ENCODE results near the gene DTNA.
A peak's percentile ranks its signal among the peaks of the same experiment; 100 is the strongest.

The DTNA gene

DNA sequence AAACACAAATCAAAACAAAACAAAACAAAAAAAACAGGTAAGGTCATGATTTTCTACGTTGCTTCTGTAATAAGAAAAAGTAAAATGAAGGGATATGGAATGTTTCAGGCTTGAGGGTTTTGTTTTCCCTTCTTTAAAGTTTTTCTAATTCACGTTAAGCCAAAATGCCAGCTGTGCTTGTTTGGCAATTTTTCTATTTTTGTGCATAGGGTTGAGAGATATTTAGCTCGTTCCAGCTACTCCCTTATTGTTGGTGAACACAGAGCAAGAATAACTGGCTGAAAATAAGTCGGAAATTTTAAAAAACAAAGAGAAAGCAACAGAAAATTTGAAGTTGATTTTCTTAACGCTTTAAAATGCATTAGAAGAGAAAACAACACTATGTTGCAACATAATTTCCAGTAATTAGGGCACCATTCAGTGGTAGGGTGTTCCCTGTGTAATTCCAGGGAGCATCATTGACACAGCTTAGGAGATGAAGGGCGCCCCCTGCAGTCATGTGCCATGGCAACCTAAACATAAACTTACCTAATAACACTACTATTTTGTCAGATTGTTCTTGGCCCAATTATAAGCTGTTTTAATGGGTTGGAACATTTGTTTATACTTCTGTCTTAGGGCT, 99.5 kb downstream of the DTNA start:
- DNase-seq, result peak; percentile 32

DNA sequence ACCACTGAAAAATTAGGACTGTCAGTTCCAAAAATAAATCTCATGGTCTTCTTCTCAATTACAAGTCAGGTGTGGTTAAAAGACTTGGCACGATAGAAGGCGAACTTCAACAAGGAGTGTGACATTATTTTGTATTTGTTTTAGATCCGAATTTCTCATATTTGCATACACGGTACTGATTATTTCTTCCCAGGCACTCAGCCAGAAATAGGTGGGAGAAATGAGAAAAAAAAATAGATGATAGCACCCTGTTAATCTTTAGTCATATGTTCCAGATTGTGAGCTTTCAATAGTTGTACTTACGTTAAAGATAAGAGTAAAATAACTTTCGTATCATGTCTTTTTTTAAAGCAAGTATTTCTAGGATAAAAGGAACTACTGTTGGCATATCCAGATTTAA, 106.1 kb downstream of the DTNA start:
- DNase-seq, result no peak

DNA sequence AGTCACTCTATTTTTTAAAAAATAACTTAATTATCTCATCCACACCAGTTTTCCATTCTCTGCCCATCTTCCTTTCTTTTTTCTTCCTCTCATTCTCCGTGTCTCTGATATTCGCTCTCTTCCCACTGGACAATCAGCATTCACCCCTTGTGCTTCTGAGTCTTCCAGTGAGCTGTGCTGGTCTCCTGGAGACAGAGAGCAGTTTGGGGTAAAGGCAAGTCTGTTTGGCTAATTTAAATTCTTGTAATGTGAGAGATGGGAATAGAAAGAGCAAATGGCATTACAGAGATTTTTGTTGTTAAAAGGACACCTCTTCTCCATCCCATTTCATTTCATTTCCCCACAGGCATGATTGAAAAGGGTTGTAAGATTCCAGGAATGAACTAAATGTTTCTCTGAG, 107.5 kb downstream of the DTNA start:
- no peak for DNase-seq

DNA sequence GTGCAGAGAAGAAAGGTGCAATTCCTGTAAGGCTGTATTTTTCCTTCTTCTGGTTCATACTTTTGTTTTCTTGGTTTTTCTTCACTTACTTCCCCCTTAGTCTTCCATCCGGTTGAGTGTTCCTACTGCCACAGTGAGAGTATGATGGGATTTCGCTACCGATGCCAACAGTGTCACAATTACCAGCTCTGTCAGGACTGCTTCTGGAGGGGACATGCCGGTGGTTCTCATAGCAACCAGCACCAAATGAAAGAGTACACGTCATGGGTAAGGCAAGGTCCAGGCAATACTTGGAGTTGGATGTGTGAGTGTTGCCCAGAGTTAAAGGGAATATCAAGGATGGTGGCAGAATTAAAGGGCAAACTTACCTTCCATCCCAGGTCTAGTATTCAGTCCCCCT, 108.0 kb downstream of the DTNA start:
- DNase-seq, result no peak

DNA sequence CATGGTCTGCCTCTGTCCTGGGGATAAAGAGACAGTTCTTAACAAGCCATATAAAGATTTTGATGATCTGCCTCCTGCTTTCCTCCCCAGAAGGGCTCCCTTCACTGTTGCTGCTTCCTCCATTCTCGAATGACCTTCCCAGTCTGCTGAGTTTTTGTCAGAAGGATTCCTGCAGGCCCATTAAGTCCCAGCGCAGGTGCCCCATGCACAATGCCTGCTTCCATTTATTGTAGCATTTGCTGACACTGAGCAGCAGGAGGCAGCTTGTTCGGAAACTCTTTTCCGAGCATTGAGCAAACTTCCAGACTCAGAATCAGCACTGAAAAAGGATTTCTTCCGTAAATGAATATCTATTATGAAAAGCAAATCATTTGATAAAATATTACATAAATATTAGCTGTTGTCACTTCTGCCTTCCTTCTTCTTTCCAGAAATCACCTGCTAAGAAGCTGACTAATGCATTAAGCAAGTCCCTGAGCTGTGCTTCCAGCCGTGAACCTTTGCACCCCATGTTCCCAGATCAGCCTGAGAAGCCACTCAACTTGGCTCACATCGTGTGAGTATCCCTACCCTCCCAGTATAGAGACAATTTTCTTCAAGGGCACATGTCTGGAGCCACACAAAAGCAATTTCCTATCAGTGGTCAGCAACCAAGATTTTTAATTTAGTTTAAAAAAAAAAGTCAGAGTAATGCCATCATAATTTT, 110.4 kb downstream of the DTNA start:
- no peak for DNase-seq

DNA sequence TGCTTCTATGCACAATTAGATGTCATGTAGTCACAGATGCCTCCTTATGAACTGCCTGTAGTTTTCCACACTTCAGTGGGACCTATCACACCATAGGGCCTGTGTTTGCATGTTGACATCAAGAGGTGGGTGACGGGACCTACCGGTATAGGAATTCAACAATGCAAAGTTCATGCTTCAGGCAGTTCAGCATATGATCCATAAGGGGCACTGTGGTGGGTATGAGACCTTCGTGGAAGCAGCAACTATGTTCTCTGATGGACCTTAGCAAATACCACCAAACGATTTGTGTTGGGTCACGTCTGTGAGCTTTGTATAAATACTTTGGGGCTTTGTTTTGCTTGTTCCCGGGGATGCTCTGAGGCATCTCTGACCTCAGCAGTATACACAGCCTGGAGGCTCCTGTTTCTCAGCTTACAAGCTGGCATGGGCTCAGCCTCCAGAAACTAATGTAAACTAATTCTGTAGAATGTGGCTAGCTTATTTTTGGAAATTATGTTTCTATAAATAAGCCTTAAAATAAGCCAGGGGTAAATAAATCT, 111.6 kb downstream of the DTNA start:
- DNase-seq, result no peak

DNA sequence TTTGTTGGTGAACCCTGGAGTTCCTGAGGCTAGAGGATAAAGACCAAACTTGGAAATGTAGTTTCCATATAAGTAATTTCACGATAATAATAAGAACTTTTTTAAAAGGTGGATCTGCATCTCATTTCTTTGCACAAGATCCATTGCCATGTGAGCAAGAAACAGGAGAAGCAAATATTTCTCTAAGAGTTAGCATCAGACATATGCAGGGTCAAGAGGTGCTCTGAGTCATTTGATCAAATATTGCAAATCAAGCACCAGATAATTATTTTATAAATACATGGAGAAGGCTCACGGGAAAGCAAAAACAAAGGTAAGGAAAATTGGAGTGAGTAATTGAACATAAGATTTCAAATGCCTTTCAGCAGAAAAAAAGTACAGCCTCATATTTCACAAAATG, 118.0 kb downstream of the DTNA start:
- DNase-seq, result no peak

DNA sequence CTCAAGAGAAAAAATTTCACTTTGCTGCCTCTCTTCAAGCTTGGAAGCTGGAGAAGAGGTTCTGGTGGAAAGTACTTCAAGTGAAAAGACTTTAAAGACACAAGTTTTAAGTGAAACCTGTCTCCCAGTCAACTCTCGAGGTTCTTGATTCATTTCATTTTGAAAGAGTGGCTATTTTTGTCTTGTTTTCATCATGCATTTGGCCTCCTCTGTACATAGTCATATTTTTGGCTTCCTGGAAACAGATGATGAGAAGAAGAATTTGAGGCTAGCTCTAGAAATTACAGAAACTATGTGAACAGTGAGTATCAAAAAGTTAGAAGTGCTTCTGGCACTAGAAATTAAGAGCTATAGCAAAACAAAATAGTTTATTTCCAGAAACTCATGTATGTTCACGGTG, 124.8 kb downstream of the DTNA start:
- DNase-seq, result no peak

DNA sequence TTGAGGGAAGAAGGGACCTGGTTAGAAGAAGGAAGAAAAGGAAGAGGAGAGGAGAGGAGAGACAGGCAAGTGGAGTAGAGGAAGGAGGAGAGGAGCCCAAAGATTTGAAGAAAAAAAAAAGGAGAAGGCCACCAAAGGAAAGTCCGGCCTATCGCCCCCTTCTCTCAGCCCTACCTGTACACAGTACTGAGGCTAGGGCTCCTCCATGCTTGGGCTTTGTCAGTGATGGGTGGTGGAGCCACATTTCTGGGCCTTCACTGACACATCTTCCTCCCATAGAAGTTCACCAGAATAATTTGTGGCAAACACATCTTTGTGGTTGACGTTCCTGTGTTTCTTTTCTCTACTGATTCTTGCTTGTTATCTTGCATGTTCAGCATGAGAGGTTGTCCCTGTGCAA, 125.4 kb downstream of the DTNA start:
- DNase-seq, result no peak

DNA sequence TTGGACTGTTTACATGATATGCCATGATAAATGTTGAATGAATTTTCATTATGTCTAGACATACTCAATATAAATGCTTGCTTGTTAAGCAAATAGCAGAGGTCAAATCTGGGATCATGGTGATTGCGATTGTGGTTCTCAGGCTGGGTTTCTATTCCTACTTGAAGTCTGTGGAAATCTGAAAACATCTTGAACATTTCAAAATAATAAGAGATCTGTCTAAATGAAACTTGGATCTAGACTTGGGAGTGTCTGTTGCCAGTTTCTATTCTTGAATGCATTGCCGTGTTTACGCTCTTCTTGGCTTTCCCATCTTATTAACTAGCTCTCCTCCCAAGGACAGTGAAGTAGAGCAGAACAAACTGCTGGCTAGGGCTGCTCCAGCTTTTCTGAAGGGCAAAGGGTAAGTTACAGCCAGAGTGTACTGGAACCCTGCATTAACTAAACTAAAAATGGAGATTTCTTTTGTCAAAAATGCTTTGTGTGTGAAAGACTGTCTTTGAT, 127.7 kb downstream of the DTNA start:
- no peak for DNase-seq

DNA sequence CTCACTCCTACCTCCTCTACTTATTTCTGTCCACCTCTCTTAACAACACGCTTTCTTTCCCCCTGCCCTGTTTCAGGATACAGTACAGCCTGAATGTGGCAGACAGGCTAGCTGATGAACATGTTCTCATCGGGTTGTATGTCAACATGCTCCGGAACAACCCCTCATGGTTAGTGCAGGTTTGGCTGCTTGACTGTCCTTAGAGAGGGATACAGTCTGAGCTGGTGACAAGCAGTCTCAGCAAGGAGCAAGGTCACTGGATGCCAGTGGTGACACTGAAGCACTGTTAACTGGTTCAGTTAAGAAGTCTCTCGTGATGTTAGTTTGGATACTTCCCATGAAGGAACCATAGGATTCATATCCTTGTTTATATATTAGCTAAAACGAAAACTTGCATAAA, 128.6 kb downstream of the DTNA start:
- no peak for DNase-seq

DNA sequence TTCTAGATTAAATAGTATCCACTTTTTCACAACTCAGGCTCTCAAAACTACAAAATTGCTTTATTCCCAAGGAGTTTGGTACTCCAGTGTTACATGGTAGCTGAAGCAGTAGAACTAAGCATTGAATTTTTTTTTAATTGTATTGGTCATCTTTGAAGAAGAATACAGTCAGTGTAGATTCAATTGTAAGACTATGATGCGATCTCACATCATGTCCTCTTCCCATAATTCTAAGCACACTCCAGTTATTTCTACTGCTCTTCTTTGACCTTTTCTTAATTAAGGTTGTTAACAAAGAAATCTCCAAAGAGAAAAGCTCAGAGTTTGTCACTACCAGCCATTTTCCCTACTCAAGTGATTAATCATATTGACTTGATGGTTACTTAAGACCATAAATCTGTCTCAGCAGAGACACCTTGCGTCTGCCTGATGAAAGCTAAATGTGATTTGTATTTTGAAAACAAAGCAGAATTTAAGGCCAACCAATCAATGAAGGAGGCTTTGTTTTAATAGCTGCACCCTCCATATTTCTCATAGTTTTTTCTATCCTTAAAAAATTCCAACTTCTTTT, 130.2 kb downstream of the DTNA start:
- no peak for DNase-seq

DNA sequence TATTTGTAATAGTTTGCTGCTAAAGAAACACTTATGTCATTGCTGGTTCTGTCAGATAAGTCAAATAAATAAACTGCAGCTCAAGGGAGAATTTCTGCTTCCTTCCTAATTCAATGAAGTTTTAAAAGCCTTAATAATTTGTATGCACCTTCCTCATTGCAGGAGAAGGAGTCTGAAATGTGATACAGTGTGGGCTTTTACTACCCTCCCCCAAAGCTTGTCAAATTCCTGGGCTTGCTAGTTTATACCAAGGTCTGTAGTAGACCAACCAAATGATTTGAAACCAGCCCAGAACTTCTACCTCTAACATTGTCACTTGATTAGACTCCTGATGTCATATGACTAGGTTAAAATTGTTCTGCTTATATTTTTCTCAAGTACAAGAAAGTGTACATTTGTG, 131.8 kb downstream of the DTNA start:
- no peak for DNase-seq

DNA sequence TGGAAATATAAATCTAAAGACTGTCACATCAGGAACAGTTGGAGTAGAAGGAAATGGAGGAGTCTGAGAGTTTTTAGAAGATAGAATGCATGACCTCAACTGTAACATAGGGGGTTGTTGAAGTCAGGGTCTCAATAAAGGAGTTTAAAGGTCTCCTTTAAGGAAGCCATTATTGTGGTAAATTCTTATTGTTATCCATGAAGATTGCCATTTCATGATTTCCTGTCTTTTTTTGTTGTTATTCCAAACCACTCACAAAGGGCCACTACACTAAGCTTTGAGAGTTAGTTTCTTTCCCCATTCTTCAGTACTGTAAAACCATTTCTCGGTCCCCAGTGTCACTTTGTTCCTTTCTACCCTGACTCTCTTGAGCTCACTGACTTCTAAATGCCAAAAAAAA, 134.0 kb downstream of the DTNA start:
- DNase-seq, result no peak

DNA sequence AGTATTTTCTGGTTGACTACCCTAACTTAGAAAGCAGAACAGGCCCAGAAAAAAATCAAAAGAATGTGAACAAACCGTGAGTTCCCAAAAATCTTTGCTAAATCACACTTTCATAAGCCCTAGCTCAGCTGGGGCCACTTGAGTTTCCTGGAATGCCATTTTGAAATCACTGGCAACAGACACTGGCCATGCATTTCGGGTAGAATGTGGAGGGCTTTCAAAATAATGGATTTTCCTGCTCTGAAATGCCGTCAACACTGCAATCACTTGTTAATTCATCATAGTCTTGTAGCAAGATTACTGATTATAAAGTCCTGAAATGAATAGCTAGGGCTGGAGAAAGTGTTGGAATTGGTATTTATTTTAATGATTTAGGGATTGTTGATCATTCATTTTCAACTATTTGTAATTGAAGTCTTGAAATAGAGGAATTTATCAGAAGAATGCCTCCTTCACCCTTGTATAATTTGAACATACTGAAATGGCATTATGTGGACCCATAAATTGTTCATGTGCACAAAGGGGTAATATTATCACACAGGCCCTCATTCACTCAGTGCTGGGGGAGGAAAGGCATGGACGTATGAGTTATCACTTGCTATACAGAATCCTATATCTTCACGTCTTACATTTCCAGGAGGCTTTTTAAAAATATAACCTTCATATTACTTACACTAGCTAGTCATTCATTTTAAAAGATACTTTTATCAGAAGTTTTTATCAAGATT, 134.8 kb downstream of the DTNA start:
- DNase-seq, result no peak

DNA sequence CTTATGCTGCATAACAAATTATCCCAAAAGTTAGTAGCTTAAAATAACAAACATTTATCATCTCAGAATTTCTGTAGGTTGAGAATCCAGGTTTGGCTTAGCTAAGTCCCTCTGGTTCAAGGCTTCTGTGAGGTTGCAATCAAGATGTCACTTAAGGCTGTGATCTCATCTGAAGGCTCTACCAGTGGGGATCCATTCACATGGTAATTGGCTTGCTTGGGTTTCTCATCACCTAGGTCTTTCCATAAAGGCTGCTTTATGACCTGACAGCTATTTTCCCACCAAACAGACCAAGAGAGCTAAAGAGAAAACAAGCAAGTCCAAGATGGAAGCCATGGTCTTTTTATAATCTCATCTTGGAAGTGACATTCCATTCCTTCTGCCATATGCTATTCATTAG, 137.3 kb downstream of the DTNA start:
- DNase-seq, result no peak

DNA sequence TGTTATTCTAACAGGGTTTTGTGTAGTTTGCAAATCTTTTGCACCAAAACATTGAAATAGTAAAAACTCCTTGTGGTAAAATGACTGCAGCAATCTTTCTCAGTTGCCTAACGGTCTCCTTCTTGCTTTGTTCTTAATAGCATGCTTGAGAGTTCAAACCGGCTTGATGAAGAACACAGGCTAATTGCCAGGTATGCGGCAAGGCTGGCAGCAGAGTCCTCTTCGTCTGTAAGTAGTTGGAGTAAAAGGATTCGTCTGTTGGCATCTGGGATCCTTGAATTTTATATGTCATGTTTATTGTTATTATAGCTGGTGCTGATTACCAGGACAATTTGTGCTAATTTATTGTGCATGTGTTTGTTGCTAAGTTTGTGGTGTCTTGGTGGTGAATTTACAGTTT, 138.1 kb downstream of the DTNA start:
- DNase-seq, result no peak

DNA sequence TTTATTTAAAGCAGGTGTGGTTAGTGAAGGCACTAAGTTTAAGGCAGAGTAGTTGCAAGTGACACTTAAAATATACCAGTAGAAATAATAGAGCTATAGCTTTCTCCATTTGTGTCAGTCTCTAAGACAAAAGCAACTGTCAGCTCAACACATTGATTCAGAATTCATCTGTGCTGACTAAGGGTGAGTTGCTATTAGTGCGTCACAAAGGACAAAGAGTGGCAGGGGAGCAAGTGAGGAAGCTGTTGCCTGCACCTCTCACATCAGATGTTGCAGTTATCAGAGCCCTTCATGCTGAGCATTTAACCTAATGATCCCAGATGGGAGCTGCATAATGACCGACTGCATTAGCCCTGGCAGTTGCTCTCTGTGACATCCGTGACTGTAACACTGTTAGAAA, 138.6 kb downstream of the DTNA start:
- no peak for DNase-seq

DNA sequence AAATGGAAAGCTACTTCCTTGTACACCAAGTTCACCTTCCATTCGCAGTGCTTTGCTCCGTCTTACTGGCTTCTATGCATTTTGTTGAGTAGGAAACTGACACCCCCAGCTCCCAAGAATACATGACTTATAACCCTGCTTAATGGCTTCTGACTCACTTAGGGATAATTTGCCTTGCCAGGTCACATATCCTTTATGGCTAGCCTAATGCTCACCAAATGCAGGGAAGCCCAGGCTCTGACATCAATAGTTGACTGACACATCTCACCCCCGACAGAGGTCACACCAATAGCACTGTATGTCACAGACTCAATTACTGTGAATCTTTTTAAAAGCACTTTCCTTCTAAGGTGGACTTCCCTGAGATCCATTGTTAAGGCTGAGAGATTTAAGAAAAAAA, 147.2 kb downstream of the DTNA start:
- DNase-seq, result no peak

DNA sequence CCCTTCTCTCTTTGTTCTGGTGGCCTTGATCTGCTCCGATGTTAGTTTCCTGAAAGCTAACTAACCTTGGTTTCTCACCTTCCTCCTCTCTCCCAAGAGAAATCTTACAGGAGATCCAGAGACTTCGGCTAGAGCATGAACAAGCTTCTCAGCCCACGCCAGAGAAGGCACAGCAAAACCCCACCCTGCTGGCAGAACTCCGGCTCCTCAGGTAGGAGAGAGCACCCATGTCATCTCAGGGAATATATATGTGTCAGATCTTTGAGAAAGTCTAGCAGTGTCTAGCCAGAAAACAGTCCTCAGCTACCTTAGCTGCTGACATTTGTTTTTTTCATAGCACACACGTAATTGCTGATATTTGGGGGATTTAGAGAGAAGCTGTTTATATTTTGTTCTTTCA, 148.1 kb downstream of the DTNA start:
- DNase-seq, result no peak

DNA sequence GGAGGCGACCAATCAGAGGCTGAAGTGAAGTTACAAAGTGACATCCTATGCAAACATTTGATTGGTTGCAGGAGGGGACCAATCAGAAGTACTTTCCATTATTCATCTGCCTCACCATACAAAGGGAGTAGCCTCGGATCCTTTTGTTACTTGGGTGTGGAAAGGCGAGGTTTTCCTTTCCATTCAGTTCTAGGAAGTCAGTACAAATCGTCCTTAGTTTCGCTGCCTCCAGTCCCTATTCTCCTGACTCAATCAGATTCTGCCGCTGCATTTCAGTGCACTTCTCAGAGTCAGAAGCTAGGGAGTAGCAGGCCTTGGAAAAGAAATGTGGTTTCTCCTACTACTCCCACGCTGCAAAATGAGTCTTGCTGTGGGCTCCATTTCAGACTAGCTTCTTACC, 149.4 kb downstream of the DTNA start:
- DNase-seq, result no peak

DNA sequence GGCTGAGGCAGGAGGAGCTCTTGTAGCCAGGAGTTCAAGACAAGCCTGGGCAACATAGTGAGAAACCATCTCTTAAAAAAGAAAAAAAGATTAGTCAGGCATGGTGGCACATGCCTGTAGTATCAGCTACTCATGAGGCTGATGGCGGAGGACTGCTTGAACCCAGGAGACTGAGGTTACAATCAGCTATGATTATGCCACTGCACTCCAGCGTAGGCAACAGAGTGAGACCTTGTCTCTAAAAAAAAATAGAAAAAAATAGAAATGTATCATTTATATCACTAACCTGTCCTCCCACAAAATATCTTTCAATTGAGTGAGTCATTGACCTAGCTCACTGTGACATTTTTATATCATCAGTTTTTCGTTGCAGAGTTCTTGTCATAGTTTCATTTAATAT, 152.5 kb downstream of the DTNA start:
- DNase-seq, result no peak

DNA sequence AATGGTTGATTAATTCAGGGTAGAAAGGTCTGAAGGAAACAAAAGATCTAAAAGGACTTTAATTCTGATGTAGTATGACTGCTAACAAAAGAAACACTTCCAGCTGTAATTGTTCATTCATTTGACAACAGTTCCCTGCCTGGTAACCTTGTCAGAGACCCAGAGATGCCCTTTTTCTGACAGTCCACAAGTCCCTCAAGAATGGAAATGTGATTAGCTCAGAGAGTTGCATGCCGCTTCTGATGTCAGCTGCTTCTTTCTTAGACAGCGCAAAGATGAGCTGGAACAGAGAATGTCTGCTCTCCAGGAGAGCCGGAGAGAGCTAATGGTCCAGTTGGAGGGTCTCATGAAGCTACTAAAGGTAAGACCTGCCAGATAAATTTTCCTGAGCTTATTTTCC, 153.6 kb downstream of the DTNA start:
- no peak for DNase-seq
